Left cardiac atrium (tissue), 4 donors: Measurements from ENCODE around the gene CMTM1. TPM values are rescaled to one million over a fixed set of nuclear protein-coding genes. Genes with fewer than 3 reads are reported as not detected.
"Not testable (repeated sequence)": the region's sequence is repeated elsewhere in the genome, so short reads cannot be mapped to it uniquely, and the experiment has no call there.

ENCODE experiments used
- ATAC-seq, 2 donors: fragments of 200-7000 bp; cut with Tn5 transposase; one replicate each; pipeline ENCODE4 v1.9.1; 2020; ENCODE audit warnings: mild to moderate bottlenecking in 2 of 2, moderate library complexity in 2 of 2
- DNase-seq: peaks from one replicate; pipeline ENCODE4 v3.0.0-alpha.2; 2020
- intact Hi-C, 2 donors: fragments of 100-400 bp; cut with DNase I; formaldehyde crosslinking; loops; one replicate each; pipeline versions ENCODE4 v1.14.1 to v1.15.1; 2022 to 2023
- total RNA-seq, 2 donors: library from RNA; stranded (reverse); fragmentation: NEBNext Ultra II Directional; extraction: Animal tissue kit (Norgen Biotek cat#: 25700); gene quantifications; one replicate each; pipeline ENCODE4 v1.2.1, GENCODE V29; 2021
- donor health status: DM: no; HTN: yes; CAD: no.
- donor health status: DM: no; HTN: yes; CAD: no; lungs with severe emphysema.
- donor health status: DM: yes; HTN: yes; CAD: no.
- donor health status: Dilated cardiomyopathy.

The CMTM1 gene
- total RNA-seq, 2 donors from 2014 or later, result 1.3 to 3.0 TPM

DNA sequence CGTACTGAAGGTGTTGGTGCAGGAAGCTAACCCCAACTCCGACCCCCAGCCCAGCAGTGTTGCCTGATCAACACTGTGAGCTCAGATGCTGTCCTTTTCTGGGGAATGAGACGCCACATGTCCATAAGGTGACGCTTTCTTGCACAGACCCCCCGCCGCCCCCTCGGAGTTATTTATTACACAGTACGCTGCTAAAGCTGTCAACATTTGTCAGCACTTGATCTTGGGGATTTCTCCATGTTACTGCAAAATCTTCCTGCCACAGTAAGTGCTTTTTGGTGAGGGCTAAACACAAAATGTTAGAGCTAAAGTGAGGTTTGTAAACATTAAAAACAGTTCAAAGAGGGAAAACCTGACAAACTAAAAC is 54.2 kb downstream of the CMTM1 start:
- no peak for ATAC-seq
- no peak for DNase-seq
- intact Hi-C loops, result no loop called here

DNA sequence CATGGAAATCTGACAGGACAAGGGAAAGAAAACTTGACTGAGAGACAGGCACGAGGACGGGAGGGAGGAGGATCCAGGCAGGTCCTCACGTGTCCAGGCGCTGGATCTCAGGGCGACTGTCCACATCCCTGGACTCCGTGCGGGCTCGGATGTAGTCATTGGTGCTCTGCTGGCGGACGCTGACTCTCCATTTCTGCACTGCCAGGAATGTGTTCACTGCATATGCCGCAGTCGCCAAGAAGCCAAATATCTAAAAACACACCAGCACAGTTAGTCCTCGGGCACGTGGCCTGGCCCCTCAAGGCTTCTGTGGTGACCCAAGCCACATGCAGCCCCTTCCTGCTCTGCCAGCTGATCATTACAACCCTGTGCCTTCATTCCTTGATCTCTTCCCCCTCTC is 55.7 kb downstream of the CMTM1 start:
- DNase-seq, result no peak
- ATAC-seq, result no peak
- intact Hi-C loops, result no loop called here

DNA sequence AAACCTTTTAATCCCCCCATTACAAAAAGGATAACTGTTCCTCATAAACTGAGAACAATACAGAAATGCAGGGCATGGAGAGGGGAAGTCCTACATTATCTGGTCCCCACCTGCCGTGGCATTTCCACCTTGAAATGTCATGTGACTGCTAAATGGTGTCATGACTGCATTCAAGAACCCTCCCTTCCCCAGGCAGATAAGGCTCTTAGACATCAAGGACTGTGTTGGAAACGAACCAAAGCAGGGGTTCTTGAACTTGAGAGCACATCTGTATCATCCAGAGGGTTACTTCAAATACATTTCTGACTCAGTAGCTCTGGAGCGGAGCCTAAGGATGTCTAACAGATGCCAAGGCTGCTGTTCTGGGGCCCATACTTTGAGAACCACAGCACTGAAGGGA is 56.6 kb downstream of the CMTM1 start:
- intact Hi-C loops, result no loop called here
- ATAC-seq (peak in 1 of 2 donors; percentile 46), DNase-seq (no peak)

DNA sequence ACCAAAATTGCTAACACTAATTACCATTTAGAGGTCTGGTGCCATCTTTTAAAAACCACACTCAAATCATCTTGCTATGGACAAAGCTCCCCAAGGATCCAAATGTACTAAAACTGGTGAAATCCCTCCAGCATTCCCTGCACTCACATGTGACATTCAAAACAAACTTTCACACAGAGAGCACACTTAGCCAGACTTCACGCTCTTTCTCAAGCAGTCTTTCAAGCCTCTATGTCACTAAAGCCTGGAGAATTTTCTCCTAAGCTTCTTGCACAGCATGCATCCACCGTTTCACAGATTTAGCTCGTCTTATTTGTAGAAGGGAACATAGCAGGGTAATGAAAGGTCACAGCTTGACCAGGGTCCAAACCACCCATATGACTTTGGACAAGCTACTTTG is 57.5 kb downstream of the CMTM1 start:
- DNase-seq (no peak), ATAC-seq (peak in 1 of 2 donors; percentile 82)
- intact Hi-C loops, result no loop called here

- intact Hi-C loops, ATAC-seq, DNase-seq: not testable (repeated sequence)
Measured at GRCh38 chr16:66627611-66628378, 61.6 kb downstream of the CMTM1 start.

Other genes with a start within 250 kb of the CMTM1 start
- 10 to 100 TPM; 40.3 to 80.0 TPM for gene CDH5, start 199.7 kb upstream of the CMTM1 start, total RNA-seq
- 1 to 10 TPM; 1.2 to 1.6 TPM for gene BEAN1, start 139.1 kb upstream of the CMTM1 start, total RNA-seq
- gene TK2, start 16.3 kb upstream of the CMTM1 start, total RNA-seq, result 10 to 100 TPM; 22.3 to 28.2 TPM
- gene CKLF, start 13.9 kb upstream of the CMTM1 start, total RNA-seq, result 10 to 100 TPM; 15.8 to 22.5 TPM
- under 1 TPM in 1 of 2 donors, not detected in 1; 0.62 TPM for gene CMTM2, start 13.0 kb downstream of the CMTM1 start, total RNA-seq
- 10 to 100 TPM; 18.1 to 18.9 TPM for gene CMTM3, start 38.3 kb downstream of the CMTM1 start, total RNA-seq
- gene CMTM4, start 130.3 kb downstream of the CMTM1 start, total RNA-seq, result 10 to 100 TPM; 14.4 to 15.1 TPM
- 10 to 100 TPM; 81.6 to 90.6 TPM for gene DYNC1LI2, start 185.2 kb downstream of the CMTM1 start, total RNA-seq
- not detected for gene TERB1, start 235.1 kb downstream of the CMTM1 start, total RNA-seq